Measurements from ENCODE around the gene TUBB. TPM values are rescaled to one million over a fixed set of nuclear protein-coding genes. Genes with fewer than 3 reads are reported as not detected.
"Not testable (repeated sequence)": the region's sequence is repeated elsewhere in the genome, so short reads cannot be mapped to it uniquely, and the experiment has no call there.

Gene TUBB
- total and polyA plus RNA-seq, 4 experiments from 2014 or later = 74.8 to 300 (median 214) TPM

DNA sequence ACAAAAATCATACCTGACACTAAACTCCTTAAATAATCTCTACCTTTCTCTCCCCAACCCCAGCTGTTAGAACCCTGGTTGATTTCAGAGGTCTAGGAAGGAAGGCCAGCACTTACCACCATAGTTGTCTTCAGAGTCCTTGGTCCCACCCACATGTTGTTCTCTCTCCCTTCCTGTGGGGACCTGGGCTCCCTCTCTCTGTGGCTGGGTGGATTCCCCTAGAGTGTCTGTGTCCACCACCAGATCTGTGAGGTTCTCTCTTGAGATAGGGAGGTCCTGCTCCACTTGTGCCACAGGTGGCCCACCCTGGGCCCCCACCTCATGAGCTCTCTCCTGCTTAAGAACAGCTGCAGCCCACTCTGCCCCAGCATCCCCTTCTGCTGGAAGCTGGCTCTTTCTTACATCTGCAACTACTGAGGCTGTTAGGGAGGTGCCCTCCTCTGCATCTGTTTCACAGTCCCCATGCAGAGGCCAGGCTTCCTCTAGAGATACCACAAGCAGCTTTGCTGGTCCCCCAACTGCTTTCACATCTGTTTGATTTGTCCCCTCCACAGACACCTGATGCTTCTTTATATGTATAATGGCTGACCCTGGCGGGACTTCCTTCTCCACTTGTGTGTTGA, 8.3 kb upstream of the TUBB start:
- H3K4me1 ChIP-seq (ENCODE audit: insufficient read depth, low read length) = peaks cover 15% of the 10 kb centered on the region
- no peaks in the 10 kb centered on the region for H3K27me3 ChIP-seq (ENCODE audit: insufficient read depth, low read length)
- ChIA-PET CTCF (ENCODE audit: partially characterized antibody) (interaction anchor here (1.2 to 2.7 kb wide), 4 partner anchors 10 to 33 kb away, joined by 3 to 11 read pairs (median 6); no protein-coding TSS in a partner anchor), POLR2A (ENCODE audit: partially characterized antibody) (interaction anchor here (0.8 to 47.0 kb wide), 3 partner anchors 9 to 94 kb away, joined by 3 to 1474 read pairs (median 11); partner anchors contain the start of genes DHX16, MRPS18B, NRM and PPP1R18)
- H3K9me3 ChIP-seq (ENCODE audit: control insufficient read depth in 1 of 2, low read length in 2 of 2) = no peaks in the 10 kb centered on the region
- H3K27ac Mint-ChIP-seq = no peak overlapping the region
- H3K4me3 ChIP-seq (ENCODE audit: low read length in 2 of 2) = no peak overlapping the region
- peaks cover 59 to 72% of the 10 kb centered on the region in 2 donors for H3K36me3 Mint-ChIP-seq
- intact Hi-C loops (cut with micrococcal nuclease) = no loop called here
- H3K4me3 Mint-ChIP-seq = no peak overlapping the region
- peaks cover 14 to 36% (median 27%) of the 10 kb centered on the region in 4 donors for H3K4me1 Mint-ChIP-seq
- DNase-seq = no peak
- H3K36me3 ChIP-seq (ENCODE audit: insufficient read depth, low read length) = peaks cover 39% of the 10 kb centered on the region
- no peaks in the 10 kb centered on the region for H3K9me3 Mint-ChIP-seq
- no peak overlapping the region for H3K27ac ChIP-seq (ENCODE audit: low read depth, low read length)
- no peaks in the 10 kb centered on the region for H3K27me3 Mint-ChIP-seq

DNA sequence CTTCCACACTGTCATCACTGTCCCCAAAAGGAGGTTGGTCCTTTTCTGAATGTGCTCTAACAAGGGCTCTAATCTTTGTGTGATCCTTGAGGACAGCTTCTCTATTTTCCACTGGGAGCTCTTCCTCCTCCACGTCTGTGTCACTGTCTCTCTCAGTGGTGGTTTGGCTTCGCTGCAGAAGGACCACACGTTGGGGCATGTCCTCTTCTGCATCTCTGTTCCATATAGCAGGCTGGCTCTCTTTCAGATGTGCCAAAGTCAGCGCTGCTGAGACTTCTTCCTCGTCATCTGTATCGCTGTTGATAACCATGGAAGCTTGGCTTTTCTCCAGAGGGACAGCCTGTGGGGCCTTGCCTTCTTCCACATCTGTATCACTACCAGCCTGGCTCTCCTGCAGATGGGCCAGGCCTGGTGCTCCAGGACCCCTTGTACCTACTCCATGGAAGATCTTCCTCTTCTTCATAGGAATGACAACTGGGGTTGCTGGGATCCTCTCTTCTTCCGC, 7.7 kb upstream of the TUBB start:
- peaks cover 18 to 42% (median 29%) of the 10 kb centered on the region in 4 donors for H3K4me1 Mint-ChIP-seq
- Histone ChIP-seq H3K36me3 (ENCODE audit: insufficient read depth, low read length) (peaks cover 34% of the 10 kb centered on the region), H3K27me3 (ENCODE audit: insufficient read depth, low read length) (no peaks in the 10 kb centered on the region), H3K4me1 (ENCODE audit: insufficient read depth, low read length) (peaks cover 15% of the 10 kb centered on the region), H3K9me3 (ENCODE audit: control insufficient read depth in 1 of 2, low read length in 2 of 2) (no peaks in the 10 kb centered on the region), H3K27ac (ENCODE audit: low read depth, low read length) (no peak overlapping the region), H3K4me3 (ENCODE audit: low read length in 2 of 2) (no peak overlapping the region)
- POLR2A ChIA-PET (ENCODE audit: partially characterized antibody) = interaction anchor here (0.8 to 47.0 kb wide), 3 partner anchors 9 to 95 kb away, joined by 3 to 1474 read pairs (median 11); partner anchors contain the start of genes DHX16, MRPS18B, NRM and PPP1R18
- H3K4me3 Mint-ChIP-seq = no peak overlapping the region
- peaks cover 0 to 2% (median 0%) of the 10 kb centered on the region in 8 donors for H3K9me3 Mint-ChIP-seq
- intact Hi-C loops (cut with micrococcal nuclease) = no loop called here
- H3K36me3 Mint-ChIP-seq = peaks cover 58 to 74% of the 10 kb centered on the region in 2 donors
- peak overlapping the region in 1 of 7 donors; percentile 13 for H3K27ac Mint-ChIP-seq
- DNase-seq = no peak
- H3K27me3 Mint-ChIP-seq = no peaks in the 10 kb centered on the region
- CTCF ChIA-PET (ENCODE audit: partially characterized antibody) = interaction anchor here (1.2 to 2.7 kb wide), 4 partner anchors 10 to 34 kb away, joined by 3 to 11 read pairs (median 6); no protein-coding TSS in a partner anchor

DNA sequence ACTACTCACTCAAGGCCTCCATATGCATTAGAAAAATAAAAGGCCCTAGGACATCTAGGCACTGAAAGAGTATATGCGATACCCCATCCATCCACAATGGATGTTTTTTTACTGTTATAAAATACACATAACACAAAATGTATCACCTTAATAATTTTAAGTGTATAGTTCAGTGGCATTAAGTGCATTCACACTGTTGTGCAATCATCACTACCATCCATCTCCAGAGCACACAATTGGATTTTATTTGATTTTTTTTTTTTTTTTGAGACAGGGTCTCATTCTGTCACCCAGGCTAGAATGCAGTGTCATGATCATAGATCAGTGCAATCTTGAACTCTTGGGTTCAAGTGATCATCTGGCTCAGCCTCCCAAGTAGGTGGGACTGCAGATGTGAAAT, 5.9 kb upstream of the TUBB start:
- DNase-seq = no peak
- H3K4me3 ChIP-seq (ENCODE audit: low read length in 2 of 2) = no peak overlapping the region
- peak overlapping the region in 1 of 7 donors; percentile 18 for H3K27ac Mint-ChIP-seq
- intact Hi-C loops (cut with micrococcal nuclease) = no loop called here
- no peaks in the 10 kb centered on the region for H3K27me3 Mint-ChIP-seq
- POLR2A ChIA-PET (ENCODE audit: partially characterized antibody) = interaction anchor here (47.0 kb wide), 1 partner anchor 29 kb away, joined by 1474 read pairs; the partner anchor contains the start of genes DHX16, NRM and PPP1R18
- H3K9me3 ChIP-seq (ENCODE audit: control insufficient read depth in 1 of 2, low read length in 2 of 2) = no peaks in the 10 kb centered on the region
- peaks cover 50 to 66% of the 10 kb centered on the region in 2 donors for H3K36me3 Mint-ChIP-seq
- CTCF ChIA-PET (ENCODE audit: partially characterized antibody) = interaction anchor here (0.7 to 2.7 kb wide), 2 partner anchors 8 to 22 kb away, joined by 4 to 11 read pairs; no protein-coding TSS in a partner anchor
- H3K27ac ChIP-seq (ENCODE audit: low read depth, low read length) = no peak overlapping the region
- peaks cover 0 to 2% (median 0%) of the 10 kb centered on the region in 8 donors for H3K9me3 Mint-ChIP-seq
- no peaks in the 10 kb centered on the region for H3K27me3 ChIP-seq (ENCODE audit: insufficient read depth, low read length)
- peaks cover 18 to 49% (median 36%) of the 10 kb centered on the region in 4 donors for H3K4me1 Mint-ChIP-seq
- no peak overlapping the region for H3K4me3 Mint-ChIP-seq
- H3K36me3 ChIP-seq (ENCODE audit: insufficient read depth, low read length) = peaks cover 31% of the 10 kb centered on the region
- H3K4me1 ChIP-seq (ENCODE audit: insufficient read depth, low read length) = peaks cover 28% of the 10 kb centered on the region

DNA sequence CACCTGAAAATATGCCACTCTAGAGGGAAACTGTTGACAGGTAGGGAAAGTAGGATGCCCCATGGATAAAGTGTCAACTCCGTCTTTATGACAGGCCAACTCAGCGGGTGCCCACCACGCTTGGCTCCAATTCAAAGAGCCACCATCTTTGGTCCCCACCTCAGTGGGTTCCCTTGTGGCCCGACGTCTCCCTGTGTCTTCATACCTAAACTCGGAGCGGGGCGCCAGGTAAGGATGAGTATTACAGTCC, 3.3 kb upstream of the TUBB start:
- Histone ChIP-seq H3K9me3 (ENCODE audit: control insufficient read depth in 1 of 2, low read length in 2 of 2) (no peaks in the 10 kb centered on the region), H3K36me3 (ENCODE audit: insufficient read depth, low read length) (peaks cover 23% of the 10 kb centered on the region), H3K27ac (ENCODE audit: low read depth, low read length) (peak overlapping the region; percentile 69), H3K27me3 (ENCODE audit: insufficient read depth, low read length) (no peaks in the 10 kb centered on the region), H3K4me3 (ENCODE audit: low read length in 2 of 2) (peak overlapping the region; percentile 67 to 80), H3K4me1 (ENCODE audit: insufficient read depth, low read length) (peaks cover 35% of the 10 kb centered on the region)
- Mint-ChIP-seq H3K4me1 (peaks cover 22 to 68% (median 44%) of the 10 kb centered on the region in 4 donors), H3K4me3 (peak overlapping the region; percentile 88 to 99 (median 98)), H3K27ac (peak overlapping the region; percentile 96 to 100 (median 98)), H3K36me3 (peaks cover 31 to 63% of the 10 kb centered on the region in 2 donors), H3K9me3 (peaks cover 0 to 2% (median 0%) of the 10 kb centered on the region in 8 donors), H3K27me3 (no peaks in the 10 kb centered on the region)
- intact Hi-C loops (cut with micrococcal nuclease) = loop anchor here (1.0 kb wide), 5 partner anchors 30 to 201 kb away; partner anchors contain the start of genes GNL1, MRPS18B and PPP1R10
- ChIA-PET CTCF (ENCODE audit: partially characterized antibody) (interaction anchor here (0.6 to 23.1 kb wide), 10 partner anchors 12 to 235 kb away, joined by 3 to 865 read pairs (median 3); partner anchors contain the start of gene DHX16), POLR2A (ENCODE audit: partially characterized antibody) (interaction anchor here (0.7 to 47.0 kb wide), 32 partner anchors 9 to 1255 kb away, joined by 3 to 1474 read pairs (median 4); partner anchors contain the start of genes ABCF1, ATAT1, BAG6 and C6orf136)
- DNase-seq = no peak

DNA sequence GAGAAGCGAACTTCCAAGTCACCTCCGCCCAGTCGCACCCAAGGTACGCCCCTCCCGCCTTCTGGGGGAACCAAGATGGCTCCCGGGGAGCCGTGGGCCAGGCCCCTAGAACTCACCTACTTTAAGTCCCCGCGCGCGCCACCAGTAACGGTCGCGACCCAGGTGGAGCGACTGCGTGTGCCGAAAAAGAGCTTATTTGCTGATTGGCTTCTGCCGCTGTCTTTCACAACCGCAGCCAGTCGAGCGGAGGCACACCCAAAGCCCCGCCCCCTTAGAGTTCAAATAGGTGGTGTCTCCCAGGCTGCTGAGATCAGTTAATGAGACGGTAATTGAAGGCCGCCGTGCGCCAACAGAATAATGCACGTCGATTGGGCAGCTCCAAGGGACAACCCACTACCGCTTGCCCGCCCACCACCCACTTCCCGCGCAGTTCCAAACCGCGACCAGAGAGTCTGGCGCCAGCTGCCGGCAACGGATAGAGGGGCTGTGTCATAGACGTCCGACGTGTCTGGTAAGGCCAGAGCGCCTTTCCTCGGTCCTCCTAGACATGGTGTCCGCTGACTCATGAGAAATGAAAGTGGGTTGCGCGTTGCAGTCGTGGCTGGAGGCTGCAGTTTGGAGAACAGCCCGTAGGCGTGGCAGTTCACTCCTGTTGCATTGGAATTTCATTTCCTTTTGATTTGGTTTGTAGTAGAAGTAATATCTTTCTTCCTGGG, 2.9 kb upstream of the TUBB start, which contains the start of gene MDC1:
TSS of gene MDC1 (minus strand) at position 153 of the 716 bp plus-strand sequence. CDS start 2,106 bp downstream, outside the sequence.
- intact Hi-C loops (cut with micrococcal nuclease) = loop anchor here (1.0 kb wide), 5 partner anchors 30 to 201 kb away; partner anchors contain the start of genes GNL1, MRPS18B and PPP1R10
- CTCF ChIA-PET (ENCODE audit: partially characterized antibody) = interaction anchor here (0.5 to 23.1 kb wide), 11 partner anchors 12 to 235 kb away, joined by 3 to 865 read pairs (median 3); partner anchors contain the start of gene DHX16
- H3K36me3 Mint-ChIP-seq = peaks cover 27 to 59% of the 10 kb centered on the region in 2 donors
- peaks cover 0 to 2% (median 0%) of the 10 kb centered on the region in 8 donors for H3K9me3 Mint-ChIP-seq
- no peaks in the 10 kb centered on the region for H3K27me3 Mint-ChIP-seq
- Histone ChIP-seq H3K9me3 (ENCODE audit: control insufficient read depth in 1 of 2, low read length in 2 of 2) (no peaks in the 10 kb centered on the region), H3K27me3 (ENCODE audit: insufficient read depth, low read length) (no peaks in the 10 kb centered on the region), H3K4me1 (ENCODE audit: insufficient read depth, low read length) (peaks cover 40% of the 10 kb centered on the region), H3K36me3 (ENCODE audit: insufficient read depth, low read length) (peaks cover 18% of the 10 kb centered on the region), H3K4me3 (ENCODE audit: low read length in 2 of 2) (peak within 1 kb of the TSS; percentile 67 to 80), H3K27ac (ENCODE audit: low read depth, low read length) (peak within 1 kb of the TSS; percentile 69)
- H3K4me3 Mint-ChIP-seq = peak within 1 kb of the TSS; percentile 88 to 99 (median 98)
- peaks cover 22 to 70% (median 44%) of the 10 kb centered on the region in 4 donors for H3K4me1 Mint-ChIP-seq
- DNase-seq = peak; percentile 99 to 100 (median 100)
- peak within 1 kb of the TSS; percentile 96 to 100 (median 98) for H3K27ac Mint-ChIP-seq
- POLR2A ChIA-PET (ENCODE audit: partially characterized antibody) = interaction anchor here (0.7 to 47.0 kb wide), 33 partner anchors 9 to 1255 kb away, joined by 3 to 1474 read pairs (median 4); partner anchors contain the start of genes ABCF1, ATAT1, BAG6 and C6orf136

DNA sequence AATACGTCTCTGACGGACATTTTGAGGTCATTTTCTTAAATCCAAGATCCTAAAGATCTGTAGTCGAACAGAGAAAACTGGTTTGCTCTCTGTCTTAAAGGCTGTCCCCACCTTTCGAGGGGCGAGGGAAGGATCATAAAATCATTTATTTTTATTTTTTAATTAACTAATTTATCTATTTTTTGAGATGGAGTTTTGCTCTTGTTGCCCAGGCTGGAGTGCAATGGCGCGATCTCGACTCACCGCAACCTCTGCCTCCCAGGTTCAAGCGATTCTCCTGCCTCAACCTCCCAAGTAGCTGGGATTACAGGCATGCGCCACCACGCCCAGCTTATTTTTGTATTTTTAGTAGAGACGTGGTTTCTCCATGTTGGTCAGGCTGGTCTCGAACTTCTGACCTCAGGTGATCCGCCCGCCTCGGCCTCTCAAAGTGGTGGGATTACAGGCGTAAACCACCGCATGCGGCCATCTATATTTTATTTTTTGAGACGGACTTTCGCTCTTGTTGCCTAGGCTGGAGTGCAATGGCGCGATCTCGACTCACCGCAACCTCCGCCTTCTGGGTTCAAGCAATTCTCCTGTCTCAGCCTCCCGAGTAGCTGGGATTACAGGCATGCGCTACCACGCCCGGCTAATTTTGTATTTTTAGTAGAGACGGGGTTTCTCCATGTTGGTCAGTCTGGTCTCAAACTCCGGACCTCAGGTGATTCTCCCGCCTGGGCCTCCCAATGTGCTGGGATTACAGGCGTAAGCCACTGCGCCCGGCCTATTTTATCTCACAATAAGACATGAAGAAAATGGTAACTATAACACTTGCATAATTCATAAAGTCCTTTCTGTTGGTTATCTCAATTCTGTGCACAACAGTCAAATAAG, 2.1 kb upstream of the TUBB start:
- POLR2A ChIA-PET (ENCODE audit: partially characterized antibody) = interaction anchor here (0.8 to 47.0 kb wide), 25 partner anchors 12 to 934 kb away, joined by 3 to 1474 read pairs (median 4); partner anchors contain the start of genes ABCF1, ATAT1, BAG6 and DHX16
- H3K9me3 Mint-ChIP-seq; H3K27me3 Mint-ChIP-seq; H3K9me3 ChIP-seq (ENCODE audit: control insufficient read depth in 1 of 2, low read length in 2 of 2); H3K27me3 ChIP-seq (ENCODE audit: insufficient read depth, low read length); DNase-seq: not testable (repeated sequence)
- intact Hi-C loops (cut with micrococcal nuclease) = loop anchor here (1.0 kb wide), 5 partner anchors 31 to 202 kb away; partner anchors contain the start of genes GNL1, MRPS18B and PPP1R10
- H3K27ac ChIP-seq (ENCODE audit: low read depth, low read length) = peak overlapping the region; percentile 36
- Mint-ChIP-seq H3K4me3 (peak overlapping the region; percentile 88 to 99 (median 98)), H3K4me1 (peaks cover 29 to 71% (median 47%) of the 10 kb centered on the region in 4 donors), H3K27ac (peak overlapping the region; percentile 97 to 100 (median 99)), H3K36me3 (peaks cover 26 to 58% of the 10 kb centered on the region in 2 donors)
- peaks cover 48% of the 10 kb centered on the region for H3K4me1 ChIP-seq (ENCODE audit: insufficient read depth, low read length)
- H3K4me3 ChIP-seq (ENCODE audit: low read length in 2 of 2) = peak overlapping the region in 1 of 2 donors; percentile 67
- peaks cover 15% of the 10 kb centered on the region for H3K36me3 ChIP-seq (ENCODE audit: insufficient read depth, low read length)
- CTCF ChIA-PET (ENCODE audit: partially characterized antibody) = interaction anchor here (0.7 to 23.1 kb wide), 9 partner anchors 12 to 236 kb away, joined by 3 to 865 read pairs (median 4); partner anchors contain the start of gene DHX16
